NCI-H2171 (cell line): ENCODE data around the gene SLC24A3.

Experiments used
- DNase-seq: peaks from one replicate; lab custom pipeline; 2025; lab: John Stamatoyannopoulos, UW

The SLC24A3 gene

DNA sequence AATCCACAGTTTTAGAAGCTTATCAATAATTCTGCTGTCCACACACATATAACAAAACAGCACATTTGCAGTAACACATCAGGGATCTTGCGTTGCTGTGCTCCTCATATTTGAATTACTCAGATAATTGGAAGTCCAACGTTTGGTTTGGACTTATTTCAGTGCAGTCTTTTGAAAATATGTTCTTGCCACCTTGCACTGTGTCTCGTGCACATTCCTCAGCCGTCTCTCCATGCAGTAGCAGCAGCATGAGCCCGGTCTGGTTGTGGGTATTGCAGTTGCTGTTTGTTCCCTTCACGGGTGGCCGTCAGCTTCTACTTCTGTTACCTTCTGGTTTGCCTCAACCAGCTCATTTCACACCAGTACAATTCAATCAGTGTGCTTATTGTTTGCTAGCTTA is 215.5 kb downstream of the SLC24A3 start:
- DNase-seq = no peak

- no peak for DNase-seq
These were observed 215.9 kb downstream of the SLC24A3 start for GRCh38 chr20:19428324-19428723.

DNA sequence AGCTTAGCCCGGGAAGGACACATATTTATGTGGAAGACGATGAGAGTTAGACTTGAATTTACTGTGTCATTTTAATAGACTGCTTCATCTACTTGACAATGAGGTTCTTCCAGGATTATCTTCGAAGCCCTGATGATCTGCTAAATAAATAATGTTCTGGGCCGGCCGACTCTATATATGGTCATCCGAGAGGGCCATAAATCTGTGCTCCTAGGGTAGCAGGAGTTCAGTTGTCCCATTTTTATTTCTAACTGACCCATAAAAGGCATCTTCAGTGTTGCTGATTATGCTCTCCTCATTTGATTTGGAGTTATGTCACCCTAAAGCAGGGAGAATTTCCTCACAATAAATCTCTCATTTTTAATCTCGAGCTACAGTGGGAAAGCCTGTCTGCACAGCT is 217.1 kb downstream of the SLC24A3 start:
- DNase-seq = no peak

DNA sequence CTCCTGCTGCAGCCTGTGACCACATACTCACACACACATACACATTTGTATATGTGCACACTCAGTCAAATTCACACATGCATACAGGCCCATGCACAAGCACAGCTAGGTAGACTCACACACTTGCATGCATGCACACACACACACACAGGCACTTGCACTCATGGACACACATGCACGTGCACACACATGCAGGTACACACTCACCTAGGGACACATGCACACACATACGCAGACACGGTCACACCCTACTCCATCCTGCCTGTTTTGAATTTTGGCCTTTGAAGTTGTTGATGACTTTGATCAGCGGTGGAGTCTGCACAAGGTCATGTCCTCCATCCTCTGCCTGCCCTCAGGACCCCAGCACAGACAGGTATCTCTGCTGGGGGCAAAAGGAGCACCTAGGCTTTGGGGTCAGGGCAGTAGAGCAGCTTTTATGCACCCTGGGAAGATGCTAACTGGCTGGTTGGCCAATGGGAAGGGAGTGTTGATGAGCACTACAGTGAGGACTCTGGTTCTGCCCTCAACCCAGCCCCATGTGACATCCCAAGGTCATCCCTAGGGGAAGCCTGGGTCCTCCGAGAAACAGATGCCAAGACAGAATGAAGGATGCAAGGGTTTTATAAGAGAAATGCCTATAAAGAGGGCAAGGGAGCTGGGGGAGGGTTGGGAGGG is 218.3 kb downstream of the SLC24A3 start:
- no peak for DNase-seq

GRCh38 chr20:19431316-19431700 is 218.9 kb downstream of the SLC24A3 start:
- no peak for DNase-seq

DNA sequence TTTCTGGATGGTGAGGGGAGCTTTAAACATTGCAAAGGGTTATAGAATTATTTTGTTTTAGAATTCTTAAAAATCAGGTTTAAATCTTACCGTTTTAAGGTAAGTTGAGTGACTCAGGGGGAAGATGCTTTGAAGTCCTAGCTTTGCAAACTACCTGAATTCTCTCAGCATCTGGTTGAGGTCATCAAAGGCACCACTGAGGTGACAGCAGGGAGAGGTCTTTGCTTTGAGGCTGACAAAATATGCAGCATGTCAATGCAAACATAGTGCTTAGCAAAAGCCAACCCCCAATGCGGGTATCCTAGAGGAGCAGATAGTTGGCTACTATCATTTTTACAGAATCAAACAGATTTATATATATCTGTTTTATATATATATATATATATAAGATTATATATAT is 219.5 kb downstream of the SLC24A3 start:
- DNase-seq = no peak

GRCh38 chr20:19433371-19434350 is 221.2 kb downstream of the SLC24A3 start:
- no peak for DNase-seq

DNA sequence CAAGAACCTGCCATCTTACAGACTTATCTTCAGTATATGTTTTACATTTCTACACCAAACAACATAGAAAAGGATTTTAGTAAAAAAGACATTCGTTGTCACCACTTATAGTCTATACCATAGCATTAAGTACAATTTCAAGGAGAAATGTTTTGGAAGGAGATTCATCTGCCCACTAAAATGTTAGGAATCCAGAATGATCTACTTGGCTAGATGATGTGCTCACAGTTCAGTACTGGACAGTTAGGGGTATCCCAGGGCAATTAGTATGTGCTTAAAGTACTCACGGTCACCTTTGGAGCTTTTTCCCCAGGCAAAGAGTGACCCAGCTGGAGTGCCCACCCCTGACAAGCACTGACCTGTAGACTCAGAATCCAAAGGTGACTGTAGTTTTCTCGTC is 222.9 kb downstream of the SLC24A3 start:
- DNase-seq = no peak

- DNase-seq = no peak
These were observed 223.4 kb downstream of the SLC24A3 start for GRCh38 chr20:19435821-19436220.

DNA sequence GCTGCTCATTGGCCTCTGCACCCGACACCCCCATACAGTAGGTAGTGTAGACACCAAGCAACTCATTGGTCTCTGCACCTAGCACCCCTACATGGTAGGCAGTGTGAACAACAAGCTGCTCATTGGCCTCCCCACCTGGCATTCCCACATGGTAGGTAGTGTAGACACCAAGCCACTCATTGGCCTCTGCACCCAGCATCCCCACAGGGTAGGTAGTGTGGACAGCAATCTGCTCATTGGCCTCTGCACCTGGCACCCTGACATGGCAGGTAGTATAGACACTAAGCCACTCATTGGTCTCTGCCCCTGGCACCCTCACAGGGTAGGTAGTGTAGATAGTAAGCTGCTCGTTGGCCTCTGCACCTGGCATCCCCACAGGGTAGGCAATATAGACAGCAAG is 226.0 kb downstream of the SLC24A3 start:
- no peak for DNase-seq

DNA sequence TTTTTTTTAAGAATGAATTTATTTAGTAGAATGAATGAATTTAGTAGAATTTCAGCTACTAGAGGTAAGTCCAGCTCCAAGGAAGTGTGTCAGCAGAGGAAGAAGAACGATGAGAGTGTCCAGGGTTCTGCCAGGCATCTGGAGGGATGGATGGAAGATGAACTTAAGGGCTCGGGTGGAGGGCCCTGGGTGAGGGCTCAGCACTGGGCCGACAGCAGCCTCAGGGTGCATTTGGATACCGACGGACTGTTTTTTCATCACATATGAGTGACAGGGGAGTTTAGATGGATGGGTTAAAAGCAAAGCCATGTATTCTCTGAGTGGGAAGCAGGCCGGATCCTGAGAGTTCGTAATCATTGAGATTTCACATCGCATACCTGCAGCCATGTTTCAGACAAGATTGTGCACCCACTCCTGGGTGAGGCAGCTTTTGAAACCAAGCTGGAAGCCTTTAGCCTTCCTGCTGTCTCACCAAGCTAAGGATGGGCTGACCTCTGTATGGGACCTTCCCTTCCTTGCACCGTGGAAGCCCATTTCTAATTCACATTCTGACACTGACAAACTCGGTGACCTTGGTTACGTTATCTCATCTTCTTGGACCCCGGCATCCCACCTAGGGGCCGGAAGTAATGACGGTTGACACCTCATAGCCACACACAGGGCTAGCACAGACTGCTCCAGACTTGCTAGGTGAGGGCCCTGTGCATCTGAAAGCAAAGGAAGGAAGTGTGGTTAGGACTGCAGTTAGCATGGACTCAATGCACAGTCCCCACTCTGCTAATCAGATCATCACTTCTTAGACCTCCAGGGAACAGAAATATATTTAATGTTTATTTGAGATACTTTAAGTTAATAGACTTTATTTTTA is 228.5 kb downstream of the SLC24A3 start:
- no peak for DNase-seq

DNA sequence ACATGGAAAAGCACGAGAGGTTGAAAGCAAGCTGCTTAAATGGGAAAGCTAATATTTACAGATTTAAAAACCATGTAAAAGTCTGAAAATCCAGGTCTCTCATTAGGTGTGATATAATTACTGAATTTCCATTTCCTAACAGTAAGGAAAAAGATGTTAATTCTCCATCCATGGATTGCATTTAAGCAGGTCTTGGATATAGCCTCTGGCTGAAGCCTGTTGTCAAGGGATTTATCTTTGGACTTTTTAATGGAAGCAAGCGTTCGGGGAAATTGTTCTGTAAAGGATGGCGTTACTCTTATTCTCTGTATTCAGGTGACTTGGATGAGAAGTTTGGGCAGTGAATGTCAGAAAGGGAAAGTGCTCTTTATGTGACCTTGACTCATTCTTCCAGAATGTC is 233.8 kb downstream of the SLC24A3 start:
- DNase-seq = no peak

GRCh38 chr20:19448632-19449031 is 236.2 kb downstream of the SLC24A3 start:
- no peak for DNase-seq

DNA sequence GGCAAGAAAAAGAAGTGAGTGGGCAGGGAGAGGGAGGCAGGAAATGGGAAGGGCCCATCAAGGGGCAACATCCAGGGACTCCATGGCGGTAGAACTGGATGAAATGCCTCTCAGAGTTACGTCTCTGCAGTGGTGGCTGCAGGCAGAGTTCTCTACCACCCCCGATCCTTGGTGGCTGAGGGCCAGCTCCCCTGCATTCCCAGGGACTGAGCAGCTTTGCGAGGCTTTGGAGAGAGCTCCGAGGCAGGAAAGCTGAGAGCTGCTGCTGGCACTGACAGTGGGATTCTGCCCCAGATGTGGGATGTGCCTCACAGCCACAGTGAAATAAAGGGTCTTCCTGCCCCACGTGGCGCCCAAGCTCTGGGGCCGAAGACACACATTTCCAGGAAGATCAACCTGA is 236.6 kb downstream of the SLC24A3 start:
- DNase-seq = no peak

GRCh38 chr20:19451231-19451922 is 238.9 kb downstream of the SLC24A3 start:
- no peak for DNase-seq

- no peak for DNase-seq
These were observed 239.5 kb downstream of the SLC24A3 start for GRCh38 chr20:19451923-19452295.

- no peak for DNase-seq
These were observed 241.0 kb downstream of the SLC24A3 start for GRCh38 chr20:19453410-19453809.

GRCh38 chr20:19453862-19454261 is 241.4 kb downstream of the SLC24A3 start:
- DNase-seq = no peak

GRCh38 chr20:19456595-19457395 is 244.4 kb downstream of the SLC24A3 start:
- DNase-seq = no peak

DNA sequence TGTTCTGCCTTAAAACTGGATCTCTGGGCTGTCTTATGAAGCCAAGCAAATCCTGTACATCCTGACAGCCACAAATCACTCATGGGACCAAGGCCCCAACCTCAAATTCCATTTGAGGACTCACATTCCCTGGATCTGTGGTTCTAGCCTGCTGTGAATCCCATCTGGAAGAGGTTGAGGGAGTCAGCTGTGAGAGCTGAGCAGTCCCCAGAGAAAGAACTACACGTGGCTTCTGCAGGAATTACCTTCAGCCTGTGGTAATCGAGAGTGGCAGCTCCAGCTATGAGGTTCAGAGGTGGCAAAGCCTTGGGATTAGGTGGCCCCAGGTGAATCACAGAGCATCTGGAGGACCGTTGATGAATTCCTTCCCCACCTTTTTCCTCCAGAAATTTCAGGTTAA is 245.2 kb downstream of the SLC24A3 start:
- peak; percentile 5 for DNase-seq

GRCh38 chr20:19460386-19460785 is 247.9 kb downstream of the SLC24A3 start:
- no peak for DNase-seq
